GM19467 (cell line): ENCODE results near the gene RASGRF2.
"Not testable (repeated sequence)": the region's sequence is repeated elsewhere in the genome, so short reads cannot be mapped to it uniquely, and the experiment has no call there.

Experiments
- ATAC-seq: cut with Tn5 transposase; IDR thresholded peaks from one replicate; pipeline ENCODE4 v1.9.1; 2021; ENCODE audit warnings: mild to moderate bottlenecking, moderate library complexity; ENCODE audit not compliant: unreplicated experiment

The RASGRF2 gene

DNA sequence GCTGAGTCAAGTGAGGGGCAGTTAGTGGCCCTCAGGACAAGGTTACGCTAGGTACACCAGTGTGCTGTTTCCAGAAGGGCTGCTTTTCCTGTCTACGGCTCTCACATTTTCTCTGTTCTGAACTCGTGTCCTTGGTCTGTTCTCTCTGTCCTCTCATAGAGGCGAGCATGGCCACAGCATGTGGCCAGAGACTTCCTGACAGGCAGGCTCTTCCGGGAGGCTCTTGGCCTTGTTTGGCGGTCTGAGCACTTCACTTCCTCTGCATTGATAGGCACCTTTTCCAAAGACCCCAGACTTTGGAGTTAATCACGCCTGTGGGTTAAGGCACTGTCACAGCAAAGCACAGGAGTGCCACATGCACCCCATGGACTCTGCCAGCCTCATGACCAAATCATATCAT, 274.1 kb downstream of the RASGRF2 start:
- no peak for ATAC-seq

DNA sequence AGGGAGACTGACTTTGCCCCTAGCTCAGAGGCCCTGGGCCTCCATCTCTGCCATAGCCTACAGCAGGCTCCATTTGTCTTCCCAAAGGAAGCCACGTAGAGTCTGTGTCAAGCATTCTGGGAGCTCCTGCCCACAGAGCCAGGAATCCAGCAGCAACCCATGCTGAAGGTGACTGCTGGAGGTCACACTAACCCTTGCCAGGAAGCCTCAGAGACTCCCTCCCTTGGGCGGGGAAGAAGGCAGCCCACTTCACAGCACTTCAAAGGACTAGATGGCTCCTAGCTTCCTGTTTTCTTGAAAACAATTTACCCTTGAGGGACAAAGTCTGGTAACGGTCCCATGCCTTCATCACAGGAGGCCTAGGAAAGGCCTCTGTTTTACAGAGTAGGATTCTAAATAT, 274.6 kb downstream of the RASGRF2 start:
- ATAC-seq = no peak

DNA sequence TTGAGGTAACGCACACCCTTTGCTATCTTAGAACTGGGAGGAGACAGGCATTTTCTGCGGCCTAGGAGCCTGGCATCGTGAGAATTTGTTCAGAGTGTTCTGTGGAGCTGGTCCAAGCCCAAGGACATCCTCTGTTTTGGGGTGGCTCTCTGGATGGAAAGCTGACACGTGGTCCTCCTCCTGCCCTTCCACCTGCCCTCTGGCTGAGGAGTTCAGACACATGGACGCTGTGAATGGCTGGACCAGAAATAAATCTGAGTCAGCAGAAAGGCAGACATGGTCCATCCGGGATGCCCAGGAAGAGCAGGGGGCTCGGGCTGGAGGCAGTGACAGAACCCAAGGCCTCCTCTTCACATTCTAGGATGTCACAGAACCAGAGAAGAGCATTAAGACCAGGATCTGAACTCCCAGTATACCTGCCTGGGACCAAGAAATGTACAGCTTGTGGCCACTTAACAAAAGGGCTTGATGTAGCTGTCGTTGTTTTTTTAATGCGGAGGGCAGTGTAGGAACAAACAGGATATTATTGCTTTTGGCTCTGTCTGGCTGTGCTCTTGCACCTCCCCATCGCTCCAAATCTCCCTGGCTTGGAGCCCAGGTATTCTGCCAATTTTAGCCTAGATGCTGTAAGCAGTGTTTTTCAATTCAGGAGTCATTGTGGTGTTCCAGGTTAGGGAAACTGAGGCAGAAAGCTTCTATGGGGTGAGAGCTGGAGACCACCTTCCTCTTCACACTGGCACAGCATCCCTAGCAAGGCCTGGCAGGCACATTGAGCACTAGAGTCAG, 275.3 kb downstream of the RASGRF2 start:
- ATAC-seq = no peak

DNA sequence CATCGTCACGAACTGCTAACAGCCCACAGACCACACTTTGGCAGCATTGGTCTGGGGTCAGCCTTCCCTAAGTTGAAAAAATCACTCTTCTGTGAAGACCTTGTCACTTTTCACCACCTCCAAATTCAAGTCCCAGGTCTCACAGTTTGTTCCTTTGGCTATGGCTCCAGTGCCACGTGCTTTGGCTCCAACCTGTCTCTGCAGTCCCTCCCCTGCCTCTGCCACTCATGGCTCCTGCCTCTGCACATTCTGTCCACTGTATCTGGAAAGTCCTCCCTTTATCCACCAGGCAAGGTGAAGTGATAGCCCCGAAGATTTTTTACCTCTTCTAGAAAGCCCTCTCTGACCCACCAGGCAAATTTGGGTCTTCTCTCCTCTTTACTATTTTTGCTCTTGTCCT, 278.3 kb downstream of the RASGRF2 start:
- ATAC-seq = no peak

DNA sequence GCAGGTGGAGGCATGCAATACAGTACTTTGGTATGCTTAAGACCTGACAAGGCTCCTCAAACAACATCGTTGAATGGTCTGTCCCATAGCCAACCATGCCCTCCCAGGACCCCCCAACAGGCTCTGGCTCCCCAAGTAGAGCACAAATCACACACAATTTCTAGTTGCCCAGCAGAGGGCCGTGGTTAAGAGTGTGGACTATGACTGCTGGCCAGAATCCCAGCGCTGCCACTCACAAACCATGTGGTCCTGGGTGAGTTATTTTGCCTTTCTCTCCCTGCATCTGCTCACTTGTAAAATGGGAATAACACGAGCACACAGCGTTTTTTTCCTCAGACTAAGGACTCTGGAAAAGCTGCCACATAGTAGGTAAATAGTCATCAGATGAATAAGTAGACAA, 279.4 kb downstream of the RASGRF2 start:
- no peak for ATAC-seq

DNA sequence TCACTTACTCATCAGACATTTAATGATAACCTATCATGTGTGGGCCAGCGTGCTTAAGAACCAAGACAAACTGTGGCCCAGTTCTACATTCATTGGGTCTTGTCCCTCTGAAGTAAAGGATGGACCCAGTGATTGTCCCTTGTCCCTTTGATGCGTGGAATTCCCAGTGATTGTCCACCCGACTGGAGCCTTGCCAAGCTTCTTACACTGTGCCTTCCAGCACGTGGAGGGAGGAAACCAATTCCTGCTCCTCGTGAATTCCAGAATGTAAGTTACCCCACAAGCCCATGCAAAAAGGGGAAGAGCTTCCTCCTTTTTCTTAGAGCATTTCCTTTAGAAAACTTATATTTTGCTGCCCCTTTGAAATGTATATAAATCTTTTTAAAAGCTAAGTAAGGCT, 280.8 kb downstream of the RASGRF2 start:
- ATAC-seq = no peak

DNA sequence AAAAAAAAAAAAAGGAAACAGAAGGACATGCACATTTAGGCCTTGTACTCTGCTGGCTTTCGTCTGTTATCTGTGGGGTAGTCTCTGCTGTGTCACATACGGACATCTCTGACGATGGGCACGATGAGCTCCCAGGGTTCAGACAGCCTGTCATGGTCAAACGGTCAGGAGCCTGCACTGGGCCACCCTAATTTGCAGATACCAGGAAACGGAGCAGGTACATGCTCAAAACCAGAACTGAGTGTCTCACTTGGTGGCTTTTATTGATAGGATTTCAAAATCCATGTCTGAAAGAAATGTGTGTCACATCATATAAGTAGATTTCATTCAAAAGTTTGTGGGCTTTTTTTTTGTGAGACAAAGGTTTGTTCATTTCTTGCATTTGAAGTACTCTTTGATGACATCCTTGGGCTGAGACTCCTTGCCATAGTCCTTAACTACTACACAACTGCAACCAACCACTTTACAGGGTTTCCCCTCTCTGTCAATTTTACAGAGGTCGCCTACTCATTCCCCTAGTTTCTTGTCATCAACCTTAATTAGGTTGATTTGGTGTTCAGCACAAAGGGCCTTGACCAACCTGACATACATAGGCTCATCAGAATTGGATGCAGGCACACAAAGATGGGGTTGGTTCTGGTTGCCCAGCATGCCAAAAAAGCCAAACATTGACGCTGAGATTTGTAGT, 281.9 kb downstream of the RASGRF2 start:
- no peak for ATAC-seq

DNA sequence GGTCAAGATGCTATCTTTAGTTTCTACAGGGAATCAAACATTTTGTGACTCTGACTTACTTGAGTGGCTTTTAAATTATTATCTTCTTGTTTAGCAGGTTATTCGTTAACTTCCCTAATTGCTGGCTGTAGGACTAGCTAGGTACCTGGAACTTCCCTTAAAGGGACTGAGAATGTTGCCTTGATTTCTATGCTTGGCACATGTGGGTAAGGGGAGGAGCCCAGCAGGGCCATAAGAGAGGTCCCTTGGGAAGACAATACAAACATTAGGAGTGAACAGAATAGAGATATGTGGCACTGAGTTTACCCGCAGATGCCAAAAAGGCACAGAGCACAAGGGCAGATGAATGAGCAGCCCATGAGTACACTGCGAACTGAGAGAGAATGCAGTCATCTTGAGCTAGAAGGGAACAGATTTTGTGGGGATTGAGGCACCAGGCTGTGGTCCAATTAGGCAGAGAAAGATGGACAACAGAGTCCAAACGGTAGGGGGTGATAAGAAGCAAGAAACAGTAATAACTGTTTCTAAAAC, 282.8 kb downstream of the RASGRF2 start:
- ATAC-seq = no peak

DNA sequence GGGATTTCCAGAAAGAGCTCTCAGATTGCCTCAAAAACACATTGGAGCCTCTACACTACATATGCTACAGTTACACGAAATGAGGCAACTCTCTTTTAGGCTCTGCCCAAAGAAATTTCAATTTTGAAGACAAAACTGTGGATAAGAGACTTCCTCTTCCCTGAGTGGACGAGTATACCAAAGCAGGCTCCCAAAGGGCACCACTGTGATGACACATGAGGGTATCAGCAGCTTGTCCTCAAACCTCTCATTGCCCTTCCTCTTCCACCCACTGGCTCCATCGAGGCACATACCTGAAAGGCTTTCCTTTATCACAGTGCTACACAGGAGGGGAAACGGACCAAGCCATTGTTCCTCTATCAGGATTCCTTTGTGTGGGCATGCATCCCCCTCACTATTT, 284.3 kb downstream of the RASGRF2 start:
- no peak for ATAC-seq

DNA sequence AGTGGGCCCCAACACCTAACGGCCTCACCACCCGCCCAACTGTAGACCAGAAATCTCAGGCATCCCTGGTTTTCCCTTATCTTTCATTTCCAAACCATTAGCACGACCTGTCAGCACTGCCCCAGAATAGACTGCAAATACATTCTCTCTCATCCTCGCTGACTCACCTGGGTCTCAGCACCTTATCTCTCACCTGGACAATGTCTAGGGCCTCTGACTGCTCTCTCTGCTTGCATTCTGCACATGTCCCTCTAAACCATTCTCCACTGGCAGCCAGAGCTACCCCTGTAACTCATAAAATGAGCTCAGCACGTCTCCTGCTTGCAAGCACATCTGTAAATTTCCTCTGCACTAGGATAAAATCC, 285.7 kb downstream of the RASGRF2 start:
- no peak for ATAC-seq

DNA sequence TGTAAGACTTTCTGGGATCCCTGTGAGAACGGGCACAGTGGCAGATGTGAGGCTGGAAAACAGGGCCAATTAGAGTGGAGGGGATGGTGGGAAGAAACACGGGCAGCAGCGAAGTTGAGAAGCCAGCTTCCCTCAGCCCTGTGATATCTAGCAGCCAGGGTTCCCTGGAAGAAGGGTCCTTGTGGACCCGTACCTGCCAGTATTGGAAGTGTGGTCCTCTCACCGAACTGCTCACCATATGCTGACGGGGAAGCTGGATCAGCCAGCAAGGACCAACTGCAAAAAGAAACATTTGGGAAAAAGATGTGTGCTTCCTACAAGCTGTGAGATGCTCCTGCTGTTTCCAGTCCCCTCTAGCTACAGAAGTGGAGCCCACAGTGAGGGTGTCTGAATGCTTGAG, 286.5 kb downstream of the RASGRF2 start:
- no peak for ATAC-seq

DNA sequence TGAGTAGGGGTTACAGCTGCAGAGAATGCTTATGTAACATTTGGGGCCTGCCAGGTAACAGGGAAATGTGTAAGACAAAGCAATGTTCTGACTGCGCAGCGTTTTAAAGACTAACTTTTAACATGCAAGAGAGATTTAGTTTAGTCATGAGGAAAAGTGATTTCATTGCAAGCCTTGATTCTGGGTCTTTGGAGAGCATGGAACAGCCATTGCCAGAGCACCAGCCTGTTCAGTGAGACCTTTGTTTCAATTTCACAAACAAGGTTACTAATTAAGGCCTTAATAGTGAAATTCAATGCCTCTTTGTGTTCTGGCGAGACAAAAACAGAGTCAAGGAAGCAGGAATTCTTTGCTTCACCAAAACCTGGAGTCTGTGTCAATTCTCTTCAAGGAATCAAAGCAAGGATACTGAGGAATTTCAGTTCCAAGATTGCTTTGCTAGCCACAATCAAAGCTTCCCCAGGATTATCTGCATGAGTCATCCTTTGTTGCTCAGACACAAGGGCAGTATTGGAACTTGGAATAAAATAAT, 287.3 kb downstream of the RASGRF2 start:
- no peak for ATAC-seq

DNA sequence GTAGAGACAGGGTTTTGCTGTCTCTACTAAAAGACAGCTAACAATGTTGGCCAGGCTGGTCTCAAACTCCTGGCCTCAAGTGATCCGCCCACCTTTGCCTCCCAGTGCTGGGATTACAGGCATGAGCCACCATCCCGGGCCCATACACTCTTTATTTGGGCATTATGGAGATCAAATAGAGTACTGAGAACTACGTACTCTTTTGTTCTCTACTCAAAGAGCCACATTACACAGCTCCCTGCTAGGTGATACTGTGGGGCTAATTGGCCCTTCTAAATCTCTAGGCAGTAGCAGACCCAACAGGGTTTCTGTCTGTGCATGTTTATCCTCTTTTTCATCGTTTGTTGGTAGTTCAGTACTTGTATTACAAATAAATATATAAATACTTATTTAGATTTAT, 289.1 kb downstream of the RASGRF2 start:
- ATAC-seq = no peak

DNA sequence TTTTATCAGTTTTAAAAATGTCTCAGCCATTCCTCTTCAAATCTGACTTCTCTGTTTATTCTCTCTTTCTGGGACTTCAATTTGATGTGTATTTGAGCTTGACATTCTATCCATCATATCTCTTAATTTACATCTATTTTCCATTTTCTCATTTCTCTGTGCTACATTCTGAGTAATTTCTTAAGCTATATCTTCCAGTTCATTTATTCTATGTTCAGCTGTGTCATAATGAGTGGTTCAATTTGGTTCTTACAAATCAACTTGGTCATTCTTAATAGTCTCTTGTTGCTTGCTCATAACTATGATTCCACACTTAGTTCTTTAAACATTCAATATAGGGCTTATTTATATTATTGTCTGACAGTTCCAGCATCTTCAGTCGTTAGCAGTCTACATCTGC, 289.8 kb downstream of the RASGRF2 start:
- no peak for ATAC-seq

DNA sequence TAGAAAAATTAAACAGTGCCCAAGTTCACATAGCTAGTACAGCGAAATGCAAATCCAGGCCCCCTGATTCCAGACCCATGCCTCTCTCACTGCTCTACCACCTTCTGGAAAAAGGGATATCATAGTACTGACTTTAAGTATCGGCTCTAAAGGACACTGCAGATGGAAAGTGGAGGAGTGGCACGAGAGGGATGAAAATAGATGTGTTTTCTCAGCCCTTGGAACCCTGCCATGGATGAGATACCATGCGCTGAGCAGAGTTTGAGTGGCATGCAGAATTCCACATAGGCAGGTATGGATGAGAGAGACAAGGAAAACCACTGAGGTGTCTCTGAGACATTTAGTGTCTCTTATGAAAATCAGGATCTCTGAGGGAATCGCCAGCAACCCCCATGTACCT, 291.8 kb downstream of the RASGRF2 start:
- ATAC-seq = no peak

DNA sequence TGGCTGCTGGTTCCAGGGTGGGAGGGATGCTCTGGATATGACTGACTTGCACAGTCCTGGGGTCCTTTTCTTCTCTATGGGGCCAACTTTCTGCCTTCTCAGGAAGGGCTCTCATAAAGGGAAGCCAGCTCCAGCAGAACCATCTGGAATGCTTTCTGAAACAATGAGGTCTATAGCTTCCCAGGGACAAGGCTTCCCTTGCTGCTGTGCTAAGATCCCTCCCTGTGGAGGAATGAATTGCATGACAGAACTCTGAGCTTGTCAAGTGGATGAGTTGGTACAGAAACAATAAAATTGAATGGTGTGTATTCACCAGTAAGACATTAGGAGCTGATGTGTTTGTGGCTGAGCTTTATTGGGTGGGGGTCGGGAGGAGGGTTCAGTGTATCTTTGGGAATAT, 292.7 kb downstream of the RASGRF2 start:
- ATAC-seq = no peak

DNA sequence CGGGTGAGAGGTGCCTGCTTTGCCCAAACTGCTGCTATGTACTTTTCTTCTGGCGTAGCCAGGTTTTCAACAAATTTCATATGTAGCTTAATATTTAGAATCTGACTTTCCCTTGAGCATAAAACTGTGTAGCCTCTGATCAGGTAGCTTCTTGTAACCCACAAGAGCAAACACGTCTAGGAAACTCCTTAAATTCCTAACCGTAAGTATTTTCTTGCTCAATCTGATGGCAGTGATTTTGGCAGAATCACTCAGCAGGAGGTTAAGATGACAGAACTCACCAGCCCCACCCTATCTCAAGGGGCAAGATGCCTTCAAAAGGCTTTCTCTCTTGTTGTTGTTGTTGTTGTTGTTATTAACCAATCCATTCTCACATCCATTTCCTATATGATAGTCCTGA, 293.7 kb downstream of the RASGRF2 start:
- ATAC-seq = no peak

DNA sequence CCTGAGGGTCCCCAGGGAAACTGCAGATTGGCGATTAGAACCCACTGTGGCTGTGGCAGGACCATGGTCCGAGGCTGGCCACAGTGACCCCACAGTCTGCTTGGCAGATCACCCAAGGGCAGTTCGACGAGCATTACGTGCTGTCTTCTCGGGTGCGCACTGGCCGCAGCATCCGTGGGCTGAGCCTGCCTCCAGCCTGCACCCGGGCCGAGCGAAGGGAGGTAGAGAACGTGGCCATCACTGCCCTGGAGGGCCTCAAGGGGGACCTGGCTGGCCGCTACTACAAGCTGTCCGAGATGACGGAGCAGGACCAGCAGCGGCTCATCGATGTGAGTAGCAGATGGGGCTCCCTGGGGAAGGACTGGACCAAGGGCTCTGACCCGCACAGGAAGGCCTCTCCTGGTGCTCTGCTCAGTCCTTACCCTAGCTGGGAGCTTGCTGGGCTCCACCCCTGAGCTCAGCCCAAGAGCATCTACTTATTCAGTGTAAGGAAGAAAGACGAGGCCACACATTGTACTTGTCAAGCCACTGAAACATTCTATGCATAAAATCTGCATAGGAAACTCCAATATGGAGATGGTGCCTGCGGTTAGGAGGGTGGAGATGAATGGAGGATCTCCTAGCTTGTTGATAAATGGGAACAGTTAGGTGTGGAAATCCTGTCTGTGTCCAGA, 294.9 kb downstream of the RASGRF2 start:
- no peak for ATAC-seq

DNA sequence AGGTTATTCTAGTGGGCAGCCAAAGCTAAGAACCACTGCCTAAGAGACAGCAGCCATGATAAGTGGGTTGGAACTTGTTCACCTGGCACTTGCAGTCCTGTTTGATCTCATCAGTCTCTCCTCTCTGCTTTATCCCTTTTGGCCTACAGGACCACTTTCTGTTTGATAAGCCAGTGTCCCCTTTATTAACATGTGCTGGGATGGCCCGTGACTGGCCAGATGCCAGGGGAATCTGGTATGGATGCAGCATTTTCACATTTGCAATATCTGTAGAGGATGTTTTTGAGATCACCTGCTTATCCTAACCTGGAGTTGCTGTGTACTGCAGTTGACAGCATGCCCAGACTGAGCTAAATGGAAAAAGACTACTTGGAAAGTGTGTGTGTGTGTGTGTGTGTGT, 296.6 kb downstream of the RASGRF2 start:
- no peak for ATAC-seq

DNA sequence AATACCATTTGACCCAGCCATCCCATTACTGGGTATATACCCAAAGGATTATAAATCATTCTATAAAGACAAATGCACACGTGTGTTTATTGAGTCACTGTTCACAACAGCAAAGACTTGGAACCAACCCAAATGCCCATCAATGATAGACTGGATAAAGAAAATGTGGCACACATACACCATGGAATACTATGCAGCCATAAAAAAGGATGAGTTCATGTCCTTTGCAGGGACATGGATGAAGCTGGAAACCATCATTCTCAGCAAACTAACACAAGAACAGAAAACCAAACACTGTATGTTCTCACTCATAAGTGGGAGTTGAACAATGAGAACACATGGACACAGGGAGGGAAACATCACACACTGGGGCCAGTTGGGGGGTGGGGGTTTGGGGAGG, 302.6 kb downstream of the RASGRF2 start:
- not testable (repeated sequence) for ATAC-seq

DNA sequence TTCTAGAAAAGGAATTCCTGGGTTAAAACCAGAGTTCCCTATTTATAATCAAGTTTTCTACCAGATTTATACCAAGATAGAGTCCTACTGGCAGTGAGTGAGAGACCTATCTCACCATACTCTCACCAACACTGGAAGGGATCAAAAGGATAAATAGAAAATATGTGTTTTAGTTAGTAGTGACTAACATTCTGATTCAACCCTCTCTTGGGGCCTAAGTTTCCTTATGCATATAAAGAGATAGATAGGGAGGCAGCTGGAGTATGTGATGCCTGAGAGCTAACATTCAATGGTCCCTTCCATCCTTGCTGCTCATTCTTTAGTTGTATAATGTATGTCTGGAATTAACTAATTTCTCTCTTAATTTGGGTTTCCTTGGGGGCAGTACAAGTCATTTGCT, 304.9 kb downstream of the RASGRF2 start:
- ATAC-seq = no peak
